GM10248 (cell line): ENCODE measurements around the gene GPC2.

Source experiments
- CTCF ChIA-PET: fragments of 300-600 bp; sonication (Branson Sonifier 250); formaldehyde crosslinking; extraction: SDS; loops from one replicate; lab custom pipeline; 2021; ENCODE audit warnings: antibody characterized with exemption; lab: Yijun Ruan, JAX
- POLR2A ChIA-PET: fragments of 350-650 bp; sonication (Branson Sonifier 250); formaldehyde crosslinking; extraction: SDS; loops from one replicate; lab custom pipeline; 2020; ENCODE audit warnings: antibody characterized with exemption; lab: Yijun Ruan, JAX
- DNase-seq: peaks from one replicate; pipeline ENCODE4 v3.0.0; 2012; ENCODE audit errors: extremely low spot score
- TF ChIP-seq, protein P1 (sequence below): IDR thresholded peaks from 2 replicates; pipeline ENCODE4 v1.5.1; 2012; ENCODE audit warnings: mild to moderate bottlenecking, low read depth; ENCODE audit errors: extremely low read depth, missing control alignments, control extremely low read depth

The GPC2 gene

DNA sequence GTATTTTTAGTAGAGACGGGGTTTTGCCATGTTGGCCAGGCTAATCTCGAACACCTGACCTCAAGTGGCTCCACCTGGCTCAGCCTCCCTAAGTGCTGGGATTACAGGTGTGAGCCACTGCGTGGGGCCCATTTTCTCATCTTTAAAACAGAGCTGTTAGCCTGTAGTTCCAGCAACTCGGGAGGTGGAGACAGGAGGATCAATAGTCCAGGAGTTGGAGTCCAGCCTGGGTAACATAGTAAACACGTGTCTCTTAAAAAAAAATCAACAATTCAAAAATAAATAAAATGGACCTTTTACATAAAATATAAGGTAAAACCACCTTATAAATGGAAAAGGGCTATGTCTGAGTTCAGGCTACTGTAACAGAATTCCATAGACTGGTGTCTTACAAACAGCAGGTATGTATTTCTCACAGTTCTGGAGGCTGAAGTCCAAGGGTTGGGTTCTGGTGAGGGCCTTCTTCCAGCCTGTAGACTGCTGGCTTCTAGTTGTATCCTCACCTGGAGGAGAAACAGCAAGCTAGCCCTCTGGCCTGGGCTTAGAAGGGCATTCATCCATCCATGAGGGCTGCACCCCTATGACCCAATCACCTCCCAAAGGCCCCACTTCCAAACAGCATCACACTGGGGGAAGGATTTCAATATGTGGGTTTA, 35.6 kb upstream of the GPC2 start:
- CTCF ChIA-PET: interaction anchor here (2.0 to 11.6 kb wide), 3 partner anchors 15 to 80 kb away, joined by 6 to 130 read pairs (median 12); no protein-coding TSS in a partner anchor
- TF ChIP-seq, protein P1, sequence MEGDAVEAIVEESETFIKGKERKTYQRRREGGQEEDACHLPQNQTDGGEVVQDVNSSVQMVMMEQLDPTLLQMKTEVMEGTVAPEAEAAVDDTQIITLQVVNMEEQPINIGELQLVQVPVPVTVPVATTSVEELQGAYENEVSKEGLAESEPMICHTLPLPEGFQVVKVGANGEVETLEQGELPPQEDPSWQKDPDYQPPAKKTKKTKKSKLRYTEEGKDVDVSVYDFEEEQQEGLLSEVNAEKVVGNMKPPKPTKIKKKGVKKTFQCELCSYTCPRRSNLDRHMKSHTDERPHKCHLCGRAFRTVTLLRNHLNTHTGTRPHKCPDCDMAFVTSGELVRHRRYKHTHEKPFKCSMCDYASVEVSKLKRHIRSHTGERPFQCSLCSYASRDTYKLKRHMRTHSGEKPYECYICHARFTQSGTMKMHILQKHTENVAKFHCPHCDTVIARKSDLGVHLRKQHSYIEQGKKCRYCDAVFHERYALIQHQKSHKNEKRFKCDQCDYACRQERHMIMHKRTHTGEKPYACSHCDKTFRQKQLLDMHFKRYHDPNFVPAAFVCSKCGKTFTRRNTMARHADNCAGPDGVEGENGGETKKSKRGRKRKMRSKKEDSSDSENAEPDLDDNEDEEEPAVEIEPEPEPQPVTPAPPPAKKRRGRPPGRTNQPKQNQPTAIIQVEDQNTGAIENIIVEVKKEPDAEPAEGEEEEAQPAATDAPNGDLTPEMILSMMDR: no peak
- POLR2A ChIA-PET: no interaction called here
- DNase-seq: no peak

DNA sequence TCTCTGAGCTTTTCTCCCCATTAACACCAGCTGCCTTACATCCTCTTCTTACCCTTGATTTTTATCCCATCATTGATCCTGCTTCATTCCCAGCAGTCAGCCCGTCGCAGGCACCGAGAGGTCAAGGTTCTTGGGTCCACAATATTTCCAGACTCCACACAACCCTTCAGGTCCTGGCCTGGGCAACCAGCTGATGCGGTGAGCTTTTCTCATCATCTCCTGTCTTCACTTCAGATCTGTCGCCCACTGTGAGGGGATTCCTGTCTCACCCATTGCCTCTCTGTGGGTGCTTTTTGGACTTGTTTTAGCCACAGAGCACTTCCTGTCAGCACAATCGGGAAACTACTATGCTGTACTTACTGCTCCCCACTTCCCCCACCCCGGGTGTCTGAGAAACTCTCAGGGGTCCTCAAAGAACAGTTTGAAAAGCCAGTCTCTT, 34.2 kb upstream of the GPC2 start:
- TF ChIP-seq, protein P1: no peak
- peak; percentile 47 for DNase-seq
- ChIA-PET CTCF (interaction anchor here (1.7 to 11.6 kb wide), 5 partner anchors 14 to 258 kb away, joined by 3 to 130 read pairs (median 6); no protein-coding TSS in a partner anchor), POLR2A (interaction anchor here (1.7 kb wide), 1 partner anchor 12 kb away, joined by 5 read pairs; no protein-coding TSS in a partner anchor)

DNA sequence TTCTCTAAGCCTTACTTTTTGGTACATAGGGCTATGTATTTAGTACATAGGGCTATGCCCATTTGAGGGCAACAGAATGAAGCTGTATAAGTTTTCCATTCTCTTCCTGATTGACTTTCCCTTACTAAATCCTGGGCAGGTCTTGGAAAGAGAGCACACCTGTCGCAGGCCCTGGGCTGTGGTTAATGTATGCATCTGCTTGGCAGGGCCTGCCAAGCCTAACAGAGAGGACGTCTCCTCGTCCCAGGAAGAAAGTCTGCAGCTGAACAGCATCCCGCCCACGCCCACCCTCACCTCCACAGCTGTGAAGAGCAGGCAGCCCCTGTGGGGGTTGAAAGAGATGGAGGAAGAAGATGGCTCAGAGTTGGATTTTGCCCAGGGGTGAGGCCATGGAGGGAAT, 33.6 kb upstream of the GPC2 start:
- CTCF ChIA-PET: interaction anchor here (1.1 to 11.6 kb wide), 9 partner anchors 13 to 259 kb away, joined by 3 to 130 read pairs (median 5); partner anchors contain the start of genes GPC2 and STAG3
- POLR2A ChIA-PET: interaction anchor here (1.7 kb wide), 1 partner anchor 11 kb away, joined by 5 read pairs; no protein-coding TSS in a partner anchor
- DNase-seq: no peak
- TF ChIP-seq, protein P1: no peak

DNA sequence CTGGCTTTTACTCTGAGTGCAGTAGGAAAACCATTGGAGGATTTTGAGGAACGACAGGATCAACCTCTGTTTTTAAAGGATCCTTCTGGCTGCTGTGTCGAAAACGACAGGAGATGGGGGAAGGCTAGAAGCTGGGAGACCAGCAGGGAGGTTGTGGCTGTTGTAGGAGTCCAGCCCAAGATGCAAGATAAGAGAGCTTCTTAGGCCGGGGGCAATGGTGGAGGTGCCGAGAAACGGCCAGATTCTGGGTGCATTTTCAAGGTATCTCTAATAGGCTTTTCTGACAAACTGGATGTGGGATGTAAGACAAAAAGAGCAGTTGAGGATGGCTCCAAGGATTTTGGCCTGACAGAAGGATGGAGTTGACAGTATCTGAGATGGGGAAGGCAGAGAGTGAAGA, 32.3 kb upstream of the GPC2 start:
- DNase-seq: no peak
- POLR2A ChIA-PET: interaction anchor here (1.7 kb wide), 1 partner anchor 10 kb away, joined by 5 read pairs; no protein-coding TSS in a partner anchor
- CTCF ChIA-PET: interaction anchor here (1.3 to 11.6 kb wide), 8 partner anchors 8 to 198 kb away, joined by 3 to 130 read pairs (median 13); partner anchors contain the start of genes GPC2 and STAG3
- TF ChIP-seq, protein P1: no peak

DNA sequence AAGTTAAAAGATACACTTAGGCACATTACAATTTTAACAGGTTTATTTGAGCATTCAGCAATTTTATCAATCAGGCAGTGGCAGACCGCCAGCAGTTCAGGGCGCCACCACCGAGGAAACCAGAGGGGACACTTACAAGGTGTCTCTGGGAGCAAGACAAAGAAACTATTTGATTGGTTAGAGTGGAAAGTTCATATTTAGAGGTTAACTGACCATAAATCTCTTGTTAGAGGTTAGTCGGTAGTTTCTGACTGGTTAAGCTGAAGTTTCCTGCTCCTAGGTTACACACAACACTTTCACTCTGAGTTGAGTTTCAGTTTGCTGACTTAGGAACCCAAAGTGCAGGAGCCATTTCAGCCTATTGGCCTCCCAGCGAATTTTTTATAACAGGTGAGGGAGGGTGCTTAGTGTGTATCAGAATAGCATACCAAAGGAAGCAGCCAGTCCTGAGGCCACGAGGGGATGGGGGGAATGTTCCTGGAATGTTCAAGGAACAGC, 31.8 kb upstream of the GPC2 start:
- TF ChIP-seq, protein P1: no peak
- ChIA-PET CTCF (interaction anchor here (1.8 to 11.6 kb wide), 6 partner anchors 8 to 199 kb away, joined by 4 to 130 read pairs (median 19); partner anchors contain the start of genes GPC2 and STAG3), POLR2A (interaction anchor here (1.3 kb wide), 1 partner anchor 9 kb away, joined by 5 read pairs; no protein-coding TSS in a partner anchor)
- DNase-seq: peak; percentile 75

DNA sequence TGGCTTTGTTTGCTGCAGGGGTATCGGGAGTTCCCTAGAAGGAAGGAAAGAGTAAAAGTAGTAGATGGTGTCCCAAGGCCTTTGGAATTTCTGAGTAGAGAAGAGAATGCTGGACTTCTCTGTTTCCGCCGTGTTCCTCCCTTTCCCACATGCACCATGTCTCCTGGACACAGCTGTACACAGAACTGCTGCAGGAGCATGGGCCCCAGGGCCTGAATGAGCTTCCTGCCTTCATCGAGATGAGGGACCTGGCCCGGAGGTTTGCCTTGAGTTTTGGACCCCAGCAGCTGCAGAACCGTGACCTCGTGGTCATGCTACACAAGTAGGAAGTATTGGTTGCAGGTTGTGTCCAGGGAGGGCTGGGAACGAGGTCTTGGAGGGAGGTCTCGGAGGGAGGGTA, 27.3 kb upstream of the GPC2 start:
- TF ChIP-seq, protein P1: no peak
- POLR2A ChIA-PET: interaction anchor here (0.8 kb wide), 1 partner anchor 224 kb away, joined by 3 read pairs; the partner anchor contains the start of gene ZCWPW1
- CTCF ChIA-PET: interaction anchor here (0.9 to 6.1 kb wide), 5 partner anchors 9 to 72 kb away, joined by 3 to 32 read pairs (median 4); no protein-coding TSS in a partner anchor
- DNase-seq: no peak
